NB4 (cell line): Measurements from ENCODE around the gene EIPR1.

Experiments used
- DNase-seq: peaks from one replicate; pipeline ENCODE4 v3.0.0; 2010; ENCODE audit warnings: low read depth
- H3K4me3 ChIP-seq: one replicate; pipeline ENCODE4 v1.5.1; 2011; ENCODE audit warnings: mild to moderate bottlenecking, low read depth, low read length, moderate library complexity
- MYC ChIP-seq: IDR thresholded peaks from 2 replicates; pipeline ENCODE4 v1.6.1; 2011; ENCODE audit warnings: low read depth, low read length

The EIPR1 gene

GRCh38 chr2:3139906-3140305, 237.7 kb downstream of the EIPR1 start:
- TF ChIP-seq MYC = no peak
- no peak for DNase-seq

More at GRCh38 chr2:3139906-3140305, 237.7 kb downstream of the EIPR1 start:
- no peak overlapping the region for H3K4me3 ChIP-seq
